Epidermal melanocyte (primary cell): Measurements from ENCODE around the gene HLA-DQB1.

Experiments
- DNase-seq: peaks from one replicate; pipeline ENCODE4 v3.0.0; 2011; ENCODE audit warnings: low spot score; ENCODE audit not compliant: insufficient read length

Gene HLA-DQB1

DNA sequence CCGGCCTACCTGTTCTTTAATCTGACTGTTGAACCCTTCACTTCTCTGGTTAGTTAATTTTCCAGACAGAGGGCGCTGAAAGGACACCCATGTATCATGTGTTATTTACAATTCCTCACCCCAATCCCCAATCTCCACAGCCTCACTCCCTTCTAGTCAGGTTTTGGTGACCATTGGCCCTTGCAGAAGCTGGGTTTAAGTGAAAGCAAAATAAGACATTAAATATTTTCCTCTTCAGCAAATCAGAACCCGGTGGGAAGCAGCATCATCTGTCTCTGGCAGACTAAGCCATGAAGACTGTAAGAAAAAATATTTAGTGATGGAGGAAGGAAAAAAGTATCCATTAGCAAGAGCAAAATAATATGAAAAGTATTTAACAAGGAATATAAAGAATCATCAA is 38.6 kb downstream of the HLA-DQB1 start:
- DNase-seq = no peak

- DNase-seq = no peak
These were observed 39.2 kb downstream of the HLA-DQB1 start for GRCh38 chr6:32627249-32627648.

DNA sequence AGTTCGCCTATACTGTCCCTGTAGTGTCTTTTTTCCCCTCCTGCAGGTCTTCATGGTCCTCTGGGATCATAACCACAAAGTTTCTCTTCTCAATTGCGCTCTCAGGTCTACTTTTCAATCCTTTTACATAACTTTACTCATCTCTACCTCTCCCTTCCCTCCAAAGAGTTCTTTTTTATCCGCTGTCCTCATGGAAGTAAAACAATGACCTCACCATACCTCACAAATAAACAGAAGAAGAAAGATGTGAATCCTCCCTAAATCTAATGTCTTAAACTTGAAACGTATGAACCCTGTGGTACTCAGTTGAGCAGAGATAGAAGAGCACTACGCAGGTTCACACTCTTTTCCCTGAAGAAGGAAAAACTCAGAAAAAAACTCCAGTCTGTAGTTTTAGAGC is 41.3 kb downstream of the HLA-DQB1 start:
- no peak for DNase-seq

- no peak for DNase-seq
These were observed 41.9 kb downstream of the HLA-DQB1 start for GRCh38 chr6:32624565-32624964.

DNA sequence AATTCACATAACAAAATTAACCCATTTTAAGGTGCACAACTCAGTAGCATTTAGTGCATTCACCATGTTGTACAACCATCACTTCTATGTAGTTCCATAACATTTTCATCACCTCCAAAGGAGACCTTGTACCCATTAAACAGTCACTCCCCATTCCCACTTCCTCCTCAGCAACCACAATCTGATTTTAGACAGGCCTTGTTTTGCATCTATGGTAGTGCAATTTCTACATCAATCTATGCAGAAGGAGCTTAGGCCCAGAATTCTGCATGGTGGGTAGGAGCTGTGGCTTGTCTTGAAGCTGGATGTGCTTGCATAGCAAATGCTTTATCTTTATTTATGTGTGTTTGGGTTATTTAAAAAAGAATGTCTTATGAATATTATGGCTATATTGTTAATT is 42.8 kb downstream of the HLA-DQB1 start:
- DNase-seq = no peak

DNA sequence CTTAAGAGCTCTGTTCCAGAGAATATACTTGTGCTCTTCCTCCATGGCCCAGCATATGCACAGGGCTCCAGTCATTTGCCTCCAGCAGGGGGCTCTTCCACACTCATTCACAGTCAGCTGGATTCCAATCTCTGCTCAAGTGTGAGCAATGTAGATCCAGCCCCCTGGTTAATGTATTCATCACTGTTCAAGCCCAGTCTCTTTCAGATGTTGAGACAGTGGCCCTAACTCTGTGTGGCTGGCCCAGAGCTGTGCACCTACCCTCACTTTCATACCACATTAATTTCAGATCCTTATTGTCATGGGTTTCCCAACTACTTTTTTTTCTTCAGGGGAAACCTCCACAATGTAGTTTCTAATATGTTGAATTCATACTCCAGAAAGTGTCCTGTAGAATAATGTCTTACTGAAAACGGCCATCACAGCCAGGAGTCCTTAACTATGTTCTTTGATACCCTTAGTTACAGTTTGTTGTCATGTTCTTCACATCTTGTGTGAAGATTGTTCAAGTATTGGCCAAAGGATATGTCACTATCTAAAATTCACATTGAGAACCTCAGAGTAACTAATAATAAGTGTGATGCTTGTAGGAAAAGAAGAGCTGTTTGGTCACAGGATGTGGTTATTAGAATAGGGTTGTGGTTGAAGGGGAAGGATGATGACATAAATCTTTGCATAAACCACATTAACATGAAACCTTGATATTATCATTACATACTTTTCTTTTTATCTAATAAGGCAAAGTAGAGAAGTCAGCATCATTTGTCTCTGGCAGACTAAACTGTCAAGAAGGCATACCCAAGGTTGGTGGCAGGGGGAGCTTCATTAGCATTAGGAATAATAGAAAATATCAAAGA is 43.7 kb downstream of the HLA-DQB1 start:
- DNase-seq = no peak

- DNase-seq = no peak
These were observed 45.1 kb downstream of the HLA-DQB1 start for GRCh38 chr6:32621372-32621771.

DNA sequence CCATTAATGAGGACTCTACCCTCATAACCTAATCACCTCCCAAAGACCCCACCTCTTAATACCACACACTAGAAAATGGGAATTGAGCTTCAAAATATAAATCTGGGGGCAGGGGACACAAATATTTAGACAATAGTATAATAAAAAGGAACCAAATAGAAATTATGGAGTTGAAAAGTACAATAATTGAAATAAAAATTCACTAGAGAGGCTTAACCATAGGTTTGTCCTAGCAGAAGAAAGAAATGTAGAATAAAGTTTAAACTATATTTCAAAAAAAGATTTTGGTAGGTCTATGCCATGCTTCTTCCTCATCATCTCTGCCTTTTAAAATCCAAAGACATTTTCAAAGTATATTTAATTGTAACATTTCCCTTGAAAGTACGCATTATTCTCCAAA is 48.7 kb downstream of the HLA-DQB1 start:
- no peak for DNase-seq

DNA sequence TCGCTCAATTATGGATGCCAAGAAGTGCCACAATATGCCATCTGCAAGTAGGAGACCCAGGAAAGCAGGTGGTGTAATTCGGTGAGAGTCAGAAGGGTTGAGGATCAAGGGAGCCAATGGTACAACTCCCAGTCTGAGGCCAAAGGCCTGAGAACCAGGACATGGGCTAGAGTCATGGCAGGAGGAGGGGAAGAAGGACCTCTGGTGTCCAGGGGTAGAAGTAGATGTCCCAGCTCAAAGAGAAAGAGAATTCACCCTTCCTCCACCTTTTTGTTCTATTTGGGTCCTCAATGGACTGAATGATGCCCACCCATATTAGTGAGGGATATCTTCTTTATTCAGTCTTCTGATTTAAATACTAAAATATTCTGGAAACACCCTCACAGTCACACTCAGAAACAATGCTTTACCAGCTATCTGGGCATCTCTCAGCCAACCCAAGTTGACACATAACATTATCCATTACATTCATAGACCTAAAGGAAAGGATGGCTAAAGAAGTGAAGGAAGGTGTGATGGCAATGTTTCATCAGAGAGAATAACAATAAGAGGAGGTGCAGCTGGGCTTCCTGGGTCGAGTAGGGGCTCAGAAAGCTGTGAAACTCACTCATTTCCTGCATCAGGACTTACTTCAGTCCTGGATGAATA is 50.4 kb downstream of the HLA-DQB1 start:
- DNase-seq = no peak

DNA sequence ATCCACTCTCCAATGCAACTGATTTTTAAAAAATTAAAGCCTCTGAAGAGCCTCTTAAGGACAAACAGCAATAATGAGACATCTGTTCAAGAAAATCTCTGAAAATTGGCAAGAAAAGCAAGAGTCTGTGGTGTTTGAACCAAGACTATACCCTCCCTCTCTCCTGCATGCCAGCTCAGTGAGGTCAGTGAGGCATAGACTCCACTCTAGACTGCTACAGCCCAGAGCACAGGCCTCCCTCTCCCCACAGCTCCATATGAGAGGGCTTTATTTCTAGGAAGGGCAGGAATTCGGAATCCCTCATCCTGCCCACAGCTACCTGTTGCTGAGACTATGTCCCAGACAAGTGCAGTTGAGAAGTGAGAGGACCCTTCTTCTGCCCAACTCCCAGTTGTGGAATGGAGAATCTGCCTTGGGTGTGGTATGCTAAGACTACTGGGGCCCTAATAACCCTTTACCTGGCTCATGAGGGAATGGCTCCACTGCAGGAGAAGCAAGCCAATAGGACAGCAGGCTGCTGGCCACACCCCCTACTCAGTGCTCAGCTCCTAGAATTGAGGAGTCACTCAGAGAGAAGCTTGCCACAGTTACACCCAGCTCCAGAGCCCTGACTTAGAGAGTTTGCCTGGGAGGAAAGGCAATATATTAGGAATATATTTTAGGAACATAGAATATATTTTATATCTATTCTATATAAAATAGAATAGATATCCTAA is 51.9 kb downstream of the HLA-DQB1 start:
- no peak for DNase-seq

DNA sequence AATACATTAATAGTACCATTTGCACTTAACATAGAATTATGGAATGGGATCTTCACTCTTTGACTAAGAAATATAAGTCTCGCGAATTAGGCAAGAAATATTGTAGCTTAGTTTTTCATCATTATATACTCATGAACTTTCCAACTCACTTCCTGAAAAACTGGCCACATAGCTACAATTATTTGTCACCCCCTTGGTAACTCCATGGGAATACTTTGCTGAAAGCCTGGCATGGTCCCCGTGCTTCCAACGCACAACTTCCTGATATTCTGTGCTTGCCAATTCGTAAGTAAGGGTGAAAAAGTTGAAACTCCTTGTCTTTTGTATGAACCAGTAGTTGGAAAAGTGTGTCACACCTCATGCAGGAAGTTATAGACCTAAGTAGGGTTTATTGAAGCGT is 53.0 kb downstream of the HLA-DQB1 start:
- no peak for DNase-seq

GRCh38 chr6:32610682-32611296 is 55.7 kb downstream of the HLA-DQB1 start:
- no peak for DNase-seq

GRCh38 chr6:32609731-32610640 is 56.5 kb downstream of the HLA-DQB1 start:
- peak; percentile 22 for DNase-seq
